ENCODE measurements around the gene KANK4.

Gene KANK4

GRCh38 chr1:62343911-62344310, 24.7 kb upstream of the KANK4 start:
- Histone ChIP-seq H3K9me2 (replicated peaks; ENCODE audit: low read depth, low read length) (no peaks in the 10 kb centered on the region), H3K4me3 (ENCODE audit: low read length, poor library complexity, severe bottlenecking) (no peak overlapping the region), H4K20me1 (ENCODE audit: insufficient read depth, low read length, poor library complexity, severe bottlenecking) (no peaks in the 10 kb centered on the region), H2AFZ (ENCODE audit: low read length) (no peak overlapping the region), H3K9me3 (ENCODE audit: insufficient read depth, low read depth, low read length) (no peaks in the 10 kb centered on the region), H3K27me3 (ENCODE audit: insufficient read depth, low read length, poor library complexity, severe bottlenecking) (no peaks in the 10 kb centered on the region), H3K9ac (ENCODE audit: low read depth, low read length, poor library complexity, severe bottlenecking) (no peak overlapping the region), H3K4me2 (ENCODE audit: low read depth, low read length, poor library complexity, severe bottlenecking) (no peak overlapping the region), H3K36me3 (ENCODE audit: insufficient read depth, low read length) (no peaks in the 10 kb centered on the region), H3K79me2 (ENCODE audit: insufficient read depth, low read length) (no peaks in the 10 kb centered on the region), H3K4me1 (ENCODE audit: insufficient read depth, low read length, poor library complexity, severe bottlenecking) (peaks cover 7% of the 10 kb centered on the region), H3F3A (ENCODE audit: low read depth) (no peaks in the 10 kb centered on the region)
- TF ChIP-seq EZH2phosphoT487 (IDR thresholded peaks at IDR 0.05; ENCODE audit: borderline replicate concordance) (no peak), CTCF (conservative IDR thresholded peaks at IDR 0.05; ENCODE audit: low read length) (no peak)

- Histone ChIP-seq H3K9me3 (ENCODE audit: insufficient read depth, low read depth, low read length) (no peaks in the 10 kb centered on the region), H3K4me1 (ENCODE audit: insufficient read depth, low read length, poor library complexity, severe bottlenecking) (peaks cover 1% of the 10 kb centered on the region), H3K4me3 (ENCODE audit: low read length, poor library complexity, severe bottlenecking) (no peak overlapping the region), H4K20me1 (ENCODE audit: insufficient read depth, low read length, poor library complexity, severe bottlenecking) (no peaks in the 10 kb centered on the region), H3K4me2 (ENCODE audit: low read depth, low read length, poor library complexity, severe bottlenecking) (no peak overlapping the region), H3K27me3 (ENCODE audit: insufficient read depth, low read length, poor library complexity, severe bottlenecking) (no peaks in the 10 kb centered on the region), H2AFZ (ENCODE audit: low read length) (no peak overlapping the region), H3K9me2 (replicated peaks; ENCODE audit: low read depth, low read length) (no peaks in the 10 kb centered on the region), H3K36me3 (ENCODE audit: insufficient read depth, low read length) (no peaks in the 10 kb centered on the region), H3K9ac (ENCODE audit: low read depth, low read length, poor library complexity, severe bottlenecking) (no peak overlapping the region), H3K79me2 (ENCODE audit: insufficient read depth, low read length) (no peaks in the 10 kb centered on the region), H3F3A (ENCODE audit: low read depth) (no peaks in the 10 kb centered on the region)
- no peak for TF ChIP-seq EZH2phosphoT487 (IDR thresholded peaks at IDR 0.05; ENCODE audit: borderline replicate concordance)
- no peak for TF ChIP-seq CTCF (conservative IDR thresholded peaks at IDR 0.05; ENCODE audit: low read length)
These were observed 23.0 kb upstream of the KANK4 start for GRCh38 chr1:62342270-62342669.

DNA sequence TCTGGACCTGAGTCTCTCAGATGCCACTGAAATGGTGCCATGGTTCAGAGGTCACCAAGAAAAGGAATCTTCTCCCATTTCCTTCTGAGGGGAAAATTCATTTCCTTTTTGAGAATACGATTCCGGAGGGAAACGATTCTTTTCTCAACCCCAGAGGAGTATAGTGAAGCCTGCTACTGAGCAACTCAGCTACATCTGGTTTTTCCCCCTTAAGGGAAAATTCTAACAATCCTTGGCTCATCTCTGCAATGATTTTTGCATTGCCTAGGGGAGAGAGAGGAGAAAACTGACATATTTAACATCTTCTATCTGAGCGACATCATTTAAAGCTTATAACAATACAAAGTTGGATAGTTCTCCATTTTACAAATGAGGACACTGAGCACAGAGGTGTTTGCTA, 22.4 kb upstream of the KANK4 start:
- H2AFZ ChIP-seq (ENCODE audit: low read length) = no peak overlapping the region
- no peaks in the 10 kb centered on the region for H3K36me3 ChIP-seq (ENCODE audit: insufficient read depth, low read length)
- H4K20me1 ChIP-seq (ENCODE audit: insufficient read depth, low read length, poor library complexity, severe bottlenecking) = no peaks in the 10 kb centered on the region
- no peaks in the 10 kb centered on the region for H3K9me3 ChIP-seq (ENCODE audit: insufficient read depth, low read depth, low read length)
- no peaks in the 10 kb centered on the region for H3K79me2 ChIP-seq (ENCODE audit: insufficient read depth, low read length)
- no peaks in the 10 kb centered on the region for H3K4me1 ChIP-seq (ENCODE audit: insufficient read depth, low read length, poor library complexity, severe bottlenecking)
- no peak overlapping the region for H3K9ac ChIP-seq (ENCODE audit: low read depth, low read length, poor library complexity, severe bottlenecking)
- H3K4me2 ChIP-seq (ENCODE audit: low read depth, low read length, poor library complexity, severe bottlenecking) = no peak overlapping the region
- H3F3A ChIP-seq (ENCODE audit: low read depth) = no peaks in the 10 kb centered on the region
- TF ChIP-seq CTCF (conservative IDR thresholded peaks at IDR 0.05; ENCODE audit: low read length) (no peak), EZH2phosphoT487 (IDR thresholded peaks at IDR 0.05; ENCODE audit: borderline replicate concordance) (no peak)
- no peak overlapping the region for H3K4me3 ChIP-seq (ENCODE audit: low read length, poor library complexity, severe bottlenecking)
- no peaks in the 10 kb centered on the region for H3K27me3 ChIP-seq (ENCODE audit: insufficient read depth, low read length, poor library complexity, severe bottlenecking)
- no peaks in the 10 kb centered on the region for H3K9me2 ChIP-seq (replicated peaks; ENCODE audit: low read depth, low read length)

Data from Loucy (cell line).